GM23338 (cell line): ENCODE results near the gene INHBB. TPM values are rescaled to one million over a fixed set of nuclear protein-coding genes. Genes with fewer than 3 reads are reported as not detected.

Experiments used
- ATAC-seq: fragments of 200-7000 bp; cut with Tn5 transposase; 3 replicates; pipeline ENCODE4 v1.9.1; 2020
- DNase-seq: peaks from one replicate; pipeline ENCODE4 v3.0.0-alpha.2; 2015; ENCODE audit warnings: low spot score
- H2AFZ ChIP-seq: fragments of 200-600 bp; sonication (generic); 2 replicates; pipeline ENCODE4 v1.8.0; 2016; ENCODE audit warnings: antibody characterized with exemption, mild to moderate bottlenecking, moderate library complexity
- H3F3A ChIP-seq: fragments of 200-600 bp; sonication (generic); replicated peaks from 2 replicates; pipeline ENCODE4 v1.8.0; 2017; ENCODE audit warnings: antibody characterized with exemption, mixed run types, low read depth
- H3K27ac ChIP-seq: fragments of 200-600 bp; sonication (generic); 2 replicates; pipeline ENCODE4 v1.6.1; 2016; ENCODE audit warnings: low read depth
- H3K27me3 ChIP-seq: fragments of 200-600 bp; sonication (generic); 2 replicates; pipeline ENCODE4 v1.8.0; 2016; ENCODE audit warnings: mild to moderate bottlenecking, mixed run types, moderate library complexity; ENCODE audit not compliant: insufficient read depth
- H3K36me3 ChIP-seq: fragments of 200-600 bp; sonication (generic); 2 replicates; pipeline ENCODE4 v1.8.0; 2016; ENCODE audit warnings: mild to moderate bottlenecking; ENCODE audit not compliant: insufficient read depth
- H3K4me1 ChIP-seq: fragments of 200-600 bp; sonication (generic); 2 replicates; pipeline ENCODE4 v1.8.0; 2016; ENCODE audit warnings: mild to moderate bottlenecking, moderate library complexity; ENCODE audit not compliant: insufficient read depth
- H3K4me2 ChIP-seq: fragments of 200-600 bp; sonication (generic); 2 replicates; pipeline ENCODE4 v1.7.1; 2017; ENCODE audit warnings: mixed run types
- H3K4me3 ChIP-seq: fragments of 200-600 bp; sonication (generic); 2 replicates; pipeline ENCODE4 v1.6.1; 2016; ENCODE audit warnings: mixed run types
- H3K79me2 ChIP-seq: fragments of 200-600 bp; sonication (generic); replicated peaks from 2 replicates; pipeline ENCODE4 v1.8.0; 2017; ENCODE audit warnings: mild to moderate bottlenecking; ENCODE audit not compliant: insufficient read depth
- H3K9me2 ChIP-seq: fragments of 200-600 bp; sonication (generic); 2 replicates; pipeline ENCODE4 v1.8.0; 2017; ENCODE audit not compliant: insufficient read depth
- H4K20me1 ChIP-seq: fragments of 200-600 bp; sonication (generic); replicated peaks from 2 replicates; pipeline ENCODE4 v1.8.0; 2017; ENCODE audit warnings: mild to moderate bottlenecking; ENCODE audit not compliant: insufficient read depth
- H3K27ac Mint-ChIP-seq: 2 replicates; pipeline ENCODE4 v1.8.0; 2020; ENCODE audit warnings: inconsistent platforms, mild to moderate bottlenecking, moderate library complexity, mixed read lengths
- H3K27me3 Mint-ChIP-seq: 3 replicates; pipeline ENCODE4 v1.8.0; 2022; ENCODE audit warnings: low read depth, mild to moderate bottlenecking, moderate library complexity, mixed read lengths, inconsistent platforms; ENCODE audit not compliant: insufficient read depth, poor library complexity
- H3K36me3 Mint-ChIP-seq: 3 replicates; pipeline ENCODE4 v1.8.0; 2021; ENCODE audit warnings: low read depth, mild to moderate bottlenecking, inconsistent platforms, moderate library complexity, mixed read lengths
- H3K4me1 Mint-ChIP-seq: 3 replicates; pipeline ENCODE4 v1.8.0; 2020; ENCODE audit warnings: mild to moderate bottlenecking, inconsistent platforms, mixed read lengths
- H3K4me3 Mint-ChIP-seq: 3 replicates; pipeline ENCODE4 v1.8.0; 2021; ENCODE audit warnings: moderate library complexity, mild to moderate bottlenecking, inconsistent platforms, mixed read lengths
- H3K9me3 Mint-ChIP-seq: 3 replicates; pipeline ENCODE4 v1.8.0; 2020; ENCODE audit warnings: moderate library complexity, mild to moderate bottlenecking, inconsistent platforms, mixed read lengths
- CREB1 ChIP-seq: fragments of 250-450 bp; sonication (Bioruptor Pico); IDR thresholded peaks from 2 replicates; pipeline ENCODE4 v1.5.0; 2020; ENCODE audit warnings: low read depth, mild to moderate bottlenecking, moderate library complexity
- EZH2 ChIP-seq: fragments of 200-600 bp; sonication (generic); IDR thresholded peaks from one replicate; pipeline ENCODE4 v1.8.0; 2017; ENCODE audit warnings: antibody characterized with exemption, mild to moderate bottlenecking, low read depth; ENCODE audit not compliant: unreplicated experiment
- EZH2phosphoT487 ChIP-seq: fragments of 200-600 bp; sonication (generic); IDR thresholded peaks from one replicate; pipeline ENCODE4 v1.8.1; 2018; ENCODE audit warnings: antibody characterized with exemption; ENCODE audit not compliant: unreplicated experiment
- JUNB ChIP-seq: IDR thresholded peaks from one replicate; pipeline ENCODE4 v1.6.1; 2016; ENCODE audit warnings: antibody characterized with exemption; ENCODE audit not compliant: unreplicated experiment
- NANOG ChIP-seq: IDR thresholded peaks from 2 replicates; pipeline ENCODE4 v1.6.1; 2016; ENCODE audit warnings: antibody characterized with exemption, borderline replicate concordance
- POLR2AphosphoS5 ChIP-seq: IDR thresholded peaks from 2 replicates; pipeline ENCODE4 v1.6.1; 2016; ENCODE audit warnings: antibody characterized with exemption, low read depth
- REST ChIP-seq: IDR thresholded peaks from one replicate; pipeline ENCODE4 v1.6.1; 2018; ENCODE audit warnings: antibody characterized with exemption; ENCODE audit not compliant: unreplicated experiment
- STAT1 ChIP-seq: IDR thresholded peaks from one replicate; pipeline ENCODE4 v1.6.1; 2016; ENCODE audit warnings: antibody characterized with exemption; ENCODE audit not compliant: unreplicated experiment
- ZNF114 ChIP-seq: fragments of 250-450 bp; sonication (Bioruptor Pico); IDR thresholded peaks from 2 replicates; pipeline ENCODE4 v1.5.0; 2020; ENCODE audit warnings: mild to moderate bottlenecking, moderate library complexity
- ZNF331 ChIP-seq: fragments of 250-450 bp; sonication (Bioruptor Pico); IDR thresholded peaks from 2 replicates; pipeline ENCODE4 v1.5.0; 2020; ENCODE audit warnings: low read depth, mild to moderate bottlenecking, moderate library complexity
- polyA plus RNA-seq: library from polyadenylated mRNA; unstranded; fragments of >200 nt; fragmentation: Nextera tagmentation; extraction: Ambion mirVana; gene quantifications from 2 replicates; pipeline ENCODE4 v1.2.1, GENCODE V29; 2016
- total RNA-seq: library from RNA; depleted of rRNA; stranded (reverse); fragments of >200 nt; shearing (Covaris generic); gene quantifications from 2 replicates; pipeline ENCODE4 v1.2.3, GENCODE V29; 2014
- TF ChIP-seq, protein P1 (sequence below): IDR thresholded peaks from 2 replicates; pipeline ENCODE4 v1.6.1; 2016; ENCODE audit warnings: antibody characterized with exemption
- TF ChIP-seq, protein P2 (sequence below): fragments of 250-450 bp; sonication (Bioruptor Pico); IDR thresholded peaks from 2 replicates; pipeline ENCODE4 v1.5.0; 2020; ENCODE audit warnings: mild to moderate bottlenecking, moderate library complexity

Gene INHBB
- total and polyA plus RNA-seq, 2 experiments from 2014 or later: 0.21 TPM; not detected in 1

- TF ChIP-seq, protein P1, sequence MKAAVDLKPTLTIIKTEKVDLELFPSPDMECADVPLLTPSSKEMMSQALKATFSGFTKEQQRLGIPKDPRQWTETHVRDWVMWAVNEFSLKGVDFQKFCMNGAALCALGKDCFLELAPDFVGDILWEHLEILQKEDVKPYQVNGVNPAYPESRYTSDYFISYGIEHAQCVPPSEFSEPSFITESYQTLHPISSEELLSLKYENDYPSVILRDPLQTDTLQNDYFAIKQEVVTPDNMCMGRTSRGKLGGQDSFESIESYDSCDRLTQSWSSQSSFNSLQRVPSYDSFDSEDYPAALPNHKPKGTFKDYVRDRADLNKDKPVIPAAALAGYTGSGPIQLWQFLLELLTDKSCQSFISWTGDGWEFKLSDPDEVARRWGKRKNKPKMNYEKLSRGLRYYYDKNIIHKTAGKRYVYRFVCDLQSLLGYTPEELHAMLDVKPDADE: no peak
- no peak for TF ChIP-seq CREB1
These were observed 47.5 kb downstream of the INHBB start (continued) for GRCh38 chr2:120393456-120393855.

- no peak overlapping the region for H3K27ac ChIP-seq
- no peaks in the 10 kb centered on the region for H3K27me3 ChIP-seq
- H3K4me3 ChIP-seq: no peak overlapping the region
- Mint-ChIP-seq H3K4me3 (no peak overlapping the region), H3K36me3 (no peaks in the 10 kb centered on the region), H3K27me3 (peaks cover 25% of the 10 kb centered on the region), H3K9me3 (no peaks in the 10 kb centered on the region), H3K27ac (no peak overlapping the region), H3K4me1 (peaks cover 11% of the 10 kb centered on the region)
- H3K4me1 ChIP-seq: 0 out of 2 replicates have a peak, but pooled peaks cover 6% of the 10 kb centered on the region
- TF ChIP-seq, protein P2, sequence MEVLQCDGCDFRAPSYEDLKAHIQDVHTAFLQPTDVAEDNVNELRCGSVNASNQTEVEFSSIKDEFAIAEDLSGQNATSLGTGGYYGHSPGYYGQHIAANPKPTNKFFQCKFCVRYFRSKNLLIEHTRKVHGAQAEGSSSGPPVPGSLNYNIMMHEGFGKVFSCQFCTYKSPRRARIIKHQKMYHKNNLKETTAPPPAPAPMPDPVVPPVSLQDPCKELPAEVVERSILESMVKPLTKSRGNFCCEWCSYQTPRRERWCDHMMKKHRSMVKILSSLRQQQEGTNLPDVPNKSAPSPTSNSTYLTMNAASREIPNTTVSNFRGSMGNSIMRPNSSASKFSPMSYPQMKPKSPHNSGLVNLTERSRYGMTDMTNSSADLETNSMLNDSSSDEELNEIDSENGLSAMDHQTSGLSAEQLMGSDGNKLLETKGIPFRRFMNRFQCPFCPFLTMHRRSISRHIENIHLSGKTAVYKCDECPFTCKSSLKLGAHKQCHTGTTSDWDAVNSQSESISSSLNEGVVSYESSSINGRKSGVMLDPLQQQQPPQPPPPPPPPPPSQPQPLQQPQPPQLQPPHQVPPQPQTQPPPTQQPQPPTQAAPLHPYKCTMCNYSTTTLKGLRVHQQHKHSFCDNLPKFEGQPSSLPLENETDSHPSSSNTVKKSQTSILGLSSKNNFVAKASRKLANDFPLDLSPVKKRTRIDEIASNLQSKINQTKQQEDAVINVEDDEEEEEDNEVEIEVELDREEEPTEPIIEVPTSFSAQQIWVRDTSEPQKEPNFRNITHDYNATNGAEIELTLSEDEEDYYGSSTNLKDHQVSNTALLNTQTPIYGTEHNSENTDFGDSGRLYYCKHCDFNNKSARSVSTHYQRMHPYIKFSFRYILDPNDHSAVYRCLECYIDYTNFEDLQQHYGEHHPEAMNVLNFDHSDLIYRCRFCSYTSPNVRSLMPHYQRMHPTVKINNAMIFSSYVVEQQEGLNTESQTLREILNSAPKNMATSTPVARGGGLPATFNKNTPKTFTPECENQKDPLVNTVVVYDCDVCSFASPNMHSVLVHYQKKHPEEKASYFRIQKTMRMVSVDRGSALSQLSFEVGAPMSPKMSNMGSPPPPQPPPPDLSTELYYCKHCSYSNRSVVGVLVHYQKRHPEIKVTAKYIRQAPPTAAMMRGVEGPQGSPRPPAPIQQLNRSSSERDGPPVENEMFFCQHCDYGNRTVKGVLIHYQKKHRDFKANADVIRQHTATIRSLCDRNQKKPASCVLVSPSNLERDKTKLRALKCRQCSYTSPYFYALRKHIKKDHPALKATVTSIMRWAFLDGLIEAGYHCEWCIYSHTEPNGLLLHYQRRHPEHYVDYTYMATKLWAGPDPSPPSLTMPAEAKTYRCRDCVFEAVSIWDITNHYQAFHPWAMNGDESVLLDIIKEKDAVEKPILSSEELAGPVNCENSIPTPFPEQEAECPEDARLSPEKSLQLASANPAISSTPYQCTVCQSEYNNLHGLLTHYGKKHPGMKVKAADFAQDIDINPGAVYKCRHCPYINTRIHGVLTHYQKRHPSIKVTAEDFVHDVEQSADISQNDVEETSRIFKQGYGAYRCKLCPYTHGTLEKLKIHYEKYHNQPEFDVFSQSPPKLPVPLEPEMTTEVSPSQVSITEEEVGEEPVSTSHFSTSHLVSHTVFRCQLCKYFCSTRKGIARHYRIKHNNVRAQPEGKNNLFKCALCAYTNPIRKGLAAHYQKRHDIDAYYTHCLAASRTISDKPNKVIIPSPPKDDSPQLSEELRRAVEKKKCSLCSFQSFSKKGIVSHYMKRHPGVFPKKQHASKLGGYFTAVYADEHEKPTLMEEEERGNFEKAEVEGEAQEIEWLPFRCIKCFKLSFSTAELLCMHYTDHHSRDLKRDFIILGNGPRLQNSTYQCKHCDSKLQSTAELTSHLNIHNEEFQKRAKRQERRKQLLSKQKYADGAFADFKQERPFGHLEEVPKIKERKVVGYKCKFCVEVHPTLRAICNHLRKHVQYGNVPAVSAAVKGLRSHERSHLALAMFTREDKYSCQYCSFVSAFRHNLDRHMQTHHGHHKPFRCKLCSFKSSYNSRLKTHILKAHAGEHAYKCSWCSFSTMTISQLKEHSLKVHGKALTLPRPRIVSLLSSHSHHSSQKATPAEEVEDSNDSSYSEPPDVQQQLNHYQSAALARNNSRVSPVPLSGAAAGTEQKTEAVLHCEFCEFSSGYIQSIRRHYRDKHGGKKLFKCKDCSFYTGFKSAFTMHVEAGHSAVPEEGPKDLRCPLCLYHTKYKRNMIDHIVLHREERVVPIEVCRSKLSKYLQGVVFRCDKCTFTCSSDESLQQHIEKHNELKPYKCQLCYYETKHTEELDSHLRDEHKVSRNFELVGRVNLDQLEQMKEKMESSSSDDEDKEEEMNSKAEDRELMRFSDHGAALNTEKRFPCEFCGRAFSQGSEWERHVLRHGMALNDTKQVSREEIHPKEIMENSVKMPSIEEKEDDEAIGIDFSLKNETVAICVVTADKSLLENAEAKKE: no peak
- TF ChIP-seq POLR2AphosphoS5: no peak
- TF ChIP-seq NANOG: no peak
- TF ChIP-seq EZH2: no peak
- TF ChIP-seq CREB1: no peak
- no peak for TF ChIP-seq REST
- no peak for TF ChIP-seq ZNF114 (CRISPR knock-in tag)
- no peak for TF ChIP-seq EZH2phosphoT487
- TF ChIP-seq JUNB: no peak
- TF ChIP-seq, protein P1: no peak
- no peak for TF ChIP-seq STAT1
- no peak for TF ChIP-seq ZNF331 (CRISPR knock-in tag)
- DNase-seq: no peak
- no peaks in the 10 kb centered on the region for H4K20me1 ChIP-seq
- no peak for ATAC-seq
- no peak overlapping the region for H3K4me2 ChIP-seq
- H3F3A ChIP-seq: no peaks in the 10 kb centered on the region
- no peaks in the 10 kb centered on the region for H3K79me2 ChIP-seq
- H3K36me3 ChIP-seq: no peaks in the 10 kb centered on the region
- no peaks in the 10 kb centered on the region for H3K9me2 ChIP-seq
- H2AFZ ChIP-seq: no peak overlapping the region
These were observed 48.8 kb downstream of the INHBB start for GRCh38 chr2:120394764-120395163.
